Nephron progenitor cell (in vitro differentiated cells): ENCODE data around the gene UBE2L6.

ENCODE experiments used
- DNase-seq: peaks from one replicate; pipeline ENCODE4 v3.0.0; 2021
- H3K27ac Mint-ChIP-seq: 2 replicates; pipeline ENCODE4 v1.8.0; 2021; ENCODE audit warnings: mild to moderate bottlenecking, moderate library complexity, mixed read lengths
- H3K27me3 Mint-ChIP-seq: 2 replicates; pipeline ENCODE4 v1.8.0; 2021; ENCODE audit warnings: mild to moderate bottlenecking, low read depth, mixed read lengths; ENCODE audit not compliant: poor library complexity
- H3K36me3 Mint-ChIP-seq: 2 replicates; pipeline ENCODE4 v1.8.0; 2021; ENCODE audit warnings: low read depth, mixed read lengths
- H3K4me1 Mint-ChIP-seq: 2 replicates; pipeline ENCODE4 v1.8.0; 2021; ENCODE audit warnings: mixed read lengths
- H3K4me3 Mint-ChIP-seq: 2 replicates; pipeline ENCODE4 v1.8.0; 2021; ENCODE audit warnings: mild to moderate bottlenecking, moderate library complexity, mixed read lengths
- H3K9me3 Mint-ChIP-seq: 2 replicates; pipeline ENCODE4 v1.8.0; 2021; ENCODE audit warnings: mild to moderate bottlenecking, moderate library complexity, mixed read lengths
- TF ChIP-seq, protein P1 (sequence below): fragments of 200-600 bp; sonication (generic); IDR thresholded peaks from 2 replicates; pipeline ENCODE4 v1.5.0; 2021; ENCODE audit warnings: antibody characterized with exemption

Gene UBE2L6

GRCh38 chr11:57546451-57546850, 21.0 kb downstream of the UBE2L6 start:
- Mint-ChIP-seq H3K9me3 (no peaks in the 10 kb centered on the region), H3K27me3 (peaks cover 8% of the 10 kb centered on the region), H3K4me1 (peaks cover 21% of the 10 kb centered on the region), H3K27ac (no peak overlapping the region), H3K36me3 (peaks cover 26% of the 10 kb centered on the region), H3K4me3 (no peak overlapping the region)
- TF ChIP-seq, protein P1, sequence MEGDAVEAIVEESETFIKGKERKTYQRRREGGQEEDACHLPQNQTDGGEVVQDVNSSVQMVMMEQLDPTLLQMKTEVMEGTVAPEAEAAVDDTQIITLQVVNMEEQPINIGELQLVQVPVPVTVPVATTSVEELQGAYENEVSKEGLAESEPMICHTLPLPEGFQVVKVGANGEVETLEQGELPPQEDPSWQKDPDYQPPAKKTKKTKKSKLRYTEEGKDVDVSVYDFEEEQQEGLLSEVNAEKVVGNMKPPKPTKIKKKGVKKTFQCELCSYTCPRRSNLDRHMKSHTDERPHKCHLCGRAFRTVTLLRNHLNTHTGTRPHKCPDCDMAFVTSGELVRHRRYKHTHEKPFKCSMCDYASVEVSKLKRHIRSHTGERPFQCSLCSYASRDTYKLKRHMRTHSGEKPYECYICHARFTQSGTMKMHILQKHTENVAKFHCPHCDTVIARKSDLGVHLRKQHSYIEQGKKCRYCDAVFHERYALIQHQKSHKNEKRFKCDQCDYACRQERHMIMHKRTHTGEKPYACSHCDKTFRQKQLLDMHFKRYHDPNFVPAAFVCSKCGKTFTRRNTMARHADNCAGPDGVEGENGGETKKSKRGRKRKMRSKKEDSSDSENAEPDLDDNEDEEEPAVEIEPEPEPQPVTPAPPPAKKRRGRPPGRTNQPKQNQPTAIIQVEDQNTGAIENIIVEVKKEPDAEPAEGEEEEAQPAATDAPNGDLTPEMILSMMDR = no peak
- DNase-seq = no peak

DNA sequence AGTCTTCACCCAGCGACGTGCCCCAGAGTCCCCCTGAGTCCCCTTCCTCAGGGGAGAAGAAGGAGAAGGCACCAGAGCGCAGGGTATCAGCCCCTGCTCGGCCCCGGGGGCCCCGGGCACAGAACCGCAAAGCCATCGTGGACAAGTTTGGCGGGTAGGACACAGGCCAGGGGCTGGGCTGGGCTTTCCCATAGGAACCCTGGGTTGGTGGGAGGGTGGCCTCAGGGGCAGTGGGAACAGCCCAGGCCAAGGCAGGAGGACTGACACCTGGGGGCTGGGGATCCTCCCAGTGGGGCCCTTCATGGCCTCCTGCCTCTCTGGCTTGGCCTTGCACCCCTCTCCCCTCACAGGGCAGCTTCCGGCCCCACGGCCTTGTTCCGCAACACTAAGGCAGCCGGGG, 21.6 kb downstream of the UBE2L6 start:
- Mint-ChIP-seq H3K4me1 (peaks cover 27% of the 10 kb centered on the region), H3K4me3 (no peak overlapping the region), H3K27ac (no peak overlapping the region), H3K9me3 (no peaks in the 10 kb centered on the region), H3K27me3 (peaks cover 8% of the 10 kb centered on the region), H3K36me3 (peaks cover 26% of the 10 kb centered on the region)
- TF ChIP-seq, protein P1 = no peak
- no peak for DNase-seq

DNA sequence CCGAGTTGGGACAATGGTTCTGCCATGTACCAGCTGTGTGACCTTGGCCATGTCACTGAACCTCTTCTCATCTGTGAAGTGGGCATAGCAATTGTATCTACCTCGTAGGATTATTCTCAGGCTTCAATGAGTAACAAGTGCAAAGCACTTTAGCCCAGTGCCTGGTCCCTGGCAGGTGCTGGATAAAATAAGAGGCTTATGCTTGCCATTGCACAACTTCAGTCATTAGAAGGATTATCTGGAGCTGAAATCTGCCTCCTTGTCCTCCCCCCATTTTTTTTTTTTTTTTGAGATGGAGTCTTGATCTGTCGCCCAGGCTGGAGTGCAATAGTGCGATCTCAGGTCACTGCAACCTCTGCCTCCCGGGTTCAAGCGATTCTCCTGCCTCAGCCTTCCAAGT, 22.9 kb downstream of the UBE2L6 start:
- TF ChIP-seq, protein P1 = no peak
- DNase-seq = no peak
- no peak overlapping the region for H3K4me3 Mint-ChIP-seq
- H3K27ac Mint-ChIP-seq = no peak overlapping the region
- peaks cover 35% of the 10 kb centered on the region for H3K4me1 Mint-ChIP-seq
- H3K27me3 Mint-ChIP-seq = peaks cover 8% of the 10 kb centered on the region
- H3K36me3 Mint-ChIP-seq = peaks cover 17% of the 10 kb centered on the region
- no peaks in the 10 kb centered on the region for H3K9me3 Mint-ChIP-seq

DNA sequence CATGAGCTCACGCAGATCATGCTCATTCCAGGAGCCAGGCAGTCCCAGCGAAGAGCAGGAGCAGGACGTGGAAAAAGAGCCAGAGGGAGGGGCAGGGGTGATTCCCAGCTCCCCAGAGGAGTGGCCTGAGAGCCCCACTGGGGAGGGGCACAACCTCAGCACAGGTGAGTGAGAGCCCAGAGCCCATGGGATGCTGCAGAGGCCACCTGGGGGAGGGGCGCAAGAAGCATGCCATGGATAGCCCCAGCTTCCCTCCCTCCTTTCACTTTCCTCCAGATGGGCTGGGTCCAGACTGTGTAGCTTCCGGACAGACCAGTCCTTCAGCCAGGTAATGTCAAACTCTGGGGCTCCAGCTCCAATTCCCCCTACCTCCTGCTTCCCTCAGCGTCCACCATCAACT, 23.9 kb downstream of the UBE2L6 start:
- Mint-ChIP-seq H3K27me3 (peaks cover 8% of the 10 kb centered on the region), H3K36me3 (peaks cover 14% of the 10 kb centered on the region), H3K4me1 (peaks cover 38% of the 10 kb centered on the region), H3K27ac (no peak overlapping the region), H3K9me3 (no peaks in the 10 kb centered on the region), H3K4me3 (no peak overlapping the region)
- TF ChIP-seq, protein P1 = no peak
- DNase-seq = no peak

- TF ChIP-seq, protein P1 = no peak
- H3K4me3 Mint-ChIP-seq = peak overlapping the region; percentile 8
- H3K4me1 Mint-ChIP-seq = peaks cover 48% of the 10 kb centered on the region
- DNase-seq = no peak
- peaks cover 9% of the 10 kb centered on the region for H3K36me3 Mint-ChIP-seq
- no peaks in the 10 kb centered on the region for H3K9me3 Mint-ChIP-seq
- H3K27ac Mint-ChIP-seq = peak overlapping the region; percentile 48
- peaks cover 8% of the 10 kb centered on the region for H3K27me3 Mint-ChIP-seq
These were observed 24.9 kb downstream of the UBE2L6 start for GRCh38 chr11:57542582-57542981.

DNA sequence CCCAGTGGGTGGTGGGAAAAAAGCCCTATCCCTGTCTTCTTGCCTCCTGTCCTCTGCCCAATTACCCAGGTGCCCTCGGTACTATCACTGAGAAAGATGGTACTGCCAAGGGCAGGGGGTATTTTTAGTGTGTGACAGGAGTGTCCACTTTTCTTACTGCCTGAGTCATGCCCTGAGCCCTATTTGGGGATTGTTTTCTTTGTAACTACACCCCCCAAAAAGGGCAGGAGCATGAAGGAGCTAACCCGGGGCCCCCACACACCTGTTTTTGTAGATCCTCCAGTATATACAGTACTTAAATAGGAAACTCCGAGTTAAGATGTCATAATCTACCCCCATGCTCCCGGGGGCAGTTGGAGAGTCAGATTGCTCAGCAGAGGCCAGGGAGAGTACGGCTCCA, 26.3 kb downstream of the UBE2L6 start:
- TF ChIP-seq, protein P1 = no peak
- Mint-ChIP-seq H3K27ac (no peak overlapping the region), H3K27me3 (peaks cover 10% of the 10 kb centered on the region), H3K9me3 (no peaks in the 10 kb centered on the region), H3K4me1 (peaks cover 54% of the 10 kb centered on the region), H3K36me3 (peaks cover 3% of the 10 kb centered on the region), H3K4me3 (no peak overlapping the region)
- DNase-seq = no peak
